GM18517 (cell line): ENCODE results near the gene MZT2A.
"Not testable (repeated sequence)": the region's sequence is repeated elsewhere in the genome, so short reads cannot be mapped to it uniquely, and the experiment has no call there.

Experiments
- ATAC-seq: cut with Tn5 transposase; IDR thresholded peaks from one replicate; pipeline ENCODE4 v1.9.1; 2021; ENCODE audit warnings: mild to moderate bottlenecking, moderate library complexity; ENCODE audit not compliant: unreplicated experiment

Gene MZT2A

DNA sequence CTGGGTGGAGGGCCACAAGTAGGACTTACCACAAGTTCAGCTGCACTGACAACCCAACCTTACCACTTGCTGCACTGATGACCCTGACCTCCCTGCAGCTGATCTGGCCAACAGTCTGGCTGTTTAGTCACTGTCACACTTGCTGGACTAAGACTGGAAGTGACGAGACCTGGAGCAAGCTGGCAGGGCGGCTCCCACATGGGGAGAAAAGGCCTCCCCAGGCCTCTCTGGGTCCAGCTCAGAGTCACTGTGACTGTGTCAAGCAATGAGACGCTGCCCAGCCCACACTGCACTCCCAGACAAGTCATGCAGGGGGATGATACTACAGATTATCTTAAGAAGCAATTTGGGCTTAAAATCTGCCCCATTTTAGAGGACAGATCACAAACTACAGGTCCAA is 21.3 kb downstream of the MZT2A start:
- ATAC-seq, result not testable (repeated sequence)

DNA sequence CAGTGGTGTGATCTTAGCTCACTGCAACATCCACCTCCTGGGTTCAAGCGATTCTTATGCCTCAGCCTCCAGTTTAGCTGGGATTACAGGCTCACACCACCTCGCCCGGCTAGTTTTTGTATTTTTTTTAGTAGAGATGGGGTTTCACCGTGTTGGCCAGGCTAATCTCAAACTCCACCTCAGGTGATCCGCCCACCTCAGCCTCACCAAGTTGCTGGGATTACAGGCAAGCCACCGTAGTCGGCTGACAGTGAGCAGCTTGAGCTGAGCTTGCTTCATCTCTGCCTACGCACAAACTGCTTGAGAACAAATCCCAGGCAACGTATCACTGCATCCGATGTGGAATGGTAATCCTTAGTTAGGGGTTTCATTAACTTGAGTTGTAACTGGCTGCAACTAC is 24.5 kb downstream of the MZT2A start:
- not testable (repeated sequence) for ATAC-seq

DNA sequence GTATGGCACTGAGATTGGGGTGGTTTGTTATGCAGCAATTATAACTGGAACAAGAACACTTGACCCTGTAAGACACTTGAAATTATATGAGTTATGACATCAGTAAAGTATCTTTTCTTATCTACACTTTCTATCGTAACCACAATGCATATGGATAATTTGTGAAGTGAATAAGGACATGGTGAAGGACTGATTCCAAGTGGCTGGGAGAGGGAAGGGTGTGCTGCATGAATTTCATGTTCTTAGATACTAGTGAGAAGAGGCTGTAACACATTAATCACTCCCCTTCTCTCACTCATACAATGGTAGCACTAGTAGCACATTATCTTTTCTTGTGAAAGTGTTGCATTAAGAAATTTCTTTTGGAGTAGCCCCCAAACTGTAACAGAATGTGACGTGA is 37.3 kb downstream of the MZT2A start:
- ATAC-seq, result not testable (repeated sequence)

DNA sequence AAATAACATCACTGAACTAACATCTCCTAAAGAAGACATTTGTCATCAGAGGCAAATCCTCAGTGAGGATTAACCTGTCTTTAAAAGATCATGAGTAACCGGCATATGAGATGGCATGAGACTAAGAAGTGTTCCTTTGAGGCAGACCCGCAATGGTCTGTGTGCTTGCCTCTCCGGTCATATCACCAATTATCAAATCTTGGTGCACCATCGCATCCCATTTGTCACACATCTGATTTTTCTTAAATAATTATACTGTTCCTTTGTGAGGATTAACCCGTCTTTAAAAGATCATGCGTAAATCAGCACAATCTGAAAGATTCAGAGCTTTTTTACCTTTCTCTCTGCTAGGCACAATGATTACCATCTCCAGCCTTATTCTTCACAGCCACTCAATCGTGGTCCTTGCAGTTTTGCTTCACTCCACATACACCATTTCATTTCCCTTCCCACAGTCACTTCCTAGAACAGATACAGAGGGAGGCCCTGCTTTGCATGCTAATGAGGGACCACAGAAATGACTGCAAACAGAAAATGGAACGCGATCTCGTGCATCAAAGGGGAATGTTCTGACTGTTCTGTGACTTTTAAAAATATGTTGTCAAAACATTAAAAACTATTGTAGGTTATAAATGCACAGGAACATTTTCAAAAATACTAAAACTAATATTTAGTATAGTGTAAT is 40.8 kb downstream of the MZT2A start:
- not testable (repeated sequence) for ATAC-seq

DNA sequence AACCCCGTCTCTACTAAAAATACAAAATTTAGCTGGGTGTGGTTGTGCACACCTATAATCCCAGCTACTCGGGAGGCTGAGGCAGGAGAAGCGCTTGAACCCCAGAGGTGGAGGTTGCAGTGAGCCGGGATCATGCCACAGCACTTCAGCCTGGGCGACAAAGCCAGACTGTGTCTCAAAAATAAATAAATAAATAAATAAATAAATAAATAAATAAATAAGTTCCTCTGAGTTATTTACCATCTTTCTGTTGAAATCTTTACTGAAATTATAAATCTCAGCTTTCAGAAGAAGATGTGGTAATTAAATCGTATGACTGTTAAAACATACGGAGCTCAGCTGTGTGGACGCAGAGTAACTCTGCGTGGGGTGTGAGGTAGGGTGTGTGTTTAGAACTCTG is 44.2 kb downstream of the MZT2A start:
- ATAC-seq, result not testable (repeated sequence)

DNA sequence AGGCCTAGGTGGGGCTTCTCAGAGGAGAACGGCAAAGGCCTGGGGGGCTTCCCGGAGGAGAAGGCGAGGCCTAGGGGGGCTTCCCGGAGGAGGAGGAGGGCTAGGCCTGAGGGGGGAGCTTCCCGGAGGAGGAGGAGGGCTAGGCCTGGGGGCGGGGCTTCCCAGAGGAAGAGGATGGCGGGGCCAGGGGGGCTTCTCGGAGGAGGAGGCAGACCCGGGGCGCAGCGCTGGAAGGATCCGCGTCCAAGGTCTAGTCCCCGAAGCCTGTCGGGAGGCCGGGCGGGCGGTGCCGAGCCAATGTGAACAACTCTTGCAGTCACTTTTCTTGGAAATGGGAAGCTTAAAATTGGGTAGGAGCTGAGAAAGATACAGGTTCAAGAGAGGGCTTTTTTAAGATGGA is 46.3 kb downstream of the MZT2A start:
- no peak for ATAC-seq

DNA sequence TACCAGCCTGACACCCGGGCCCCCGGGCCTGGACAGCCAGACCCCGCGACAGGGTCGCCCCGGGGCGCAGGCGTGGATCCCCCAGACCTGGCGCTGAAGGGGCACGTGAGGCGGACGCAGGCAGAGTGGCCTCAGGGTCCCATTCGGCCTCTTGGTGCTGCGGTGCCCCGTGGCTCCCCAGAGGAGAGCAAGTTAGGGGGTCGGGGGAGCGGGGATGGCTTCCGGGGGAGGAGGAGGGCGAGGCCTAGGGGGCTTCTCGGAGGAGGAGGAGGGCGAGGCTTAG is 46.7 kb downstream of the MZT2A start:
- not testable (repeated sequence) for ATAC-seq

DNA sequence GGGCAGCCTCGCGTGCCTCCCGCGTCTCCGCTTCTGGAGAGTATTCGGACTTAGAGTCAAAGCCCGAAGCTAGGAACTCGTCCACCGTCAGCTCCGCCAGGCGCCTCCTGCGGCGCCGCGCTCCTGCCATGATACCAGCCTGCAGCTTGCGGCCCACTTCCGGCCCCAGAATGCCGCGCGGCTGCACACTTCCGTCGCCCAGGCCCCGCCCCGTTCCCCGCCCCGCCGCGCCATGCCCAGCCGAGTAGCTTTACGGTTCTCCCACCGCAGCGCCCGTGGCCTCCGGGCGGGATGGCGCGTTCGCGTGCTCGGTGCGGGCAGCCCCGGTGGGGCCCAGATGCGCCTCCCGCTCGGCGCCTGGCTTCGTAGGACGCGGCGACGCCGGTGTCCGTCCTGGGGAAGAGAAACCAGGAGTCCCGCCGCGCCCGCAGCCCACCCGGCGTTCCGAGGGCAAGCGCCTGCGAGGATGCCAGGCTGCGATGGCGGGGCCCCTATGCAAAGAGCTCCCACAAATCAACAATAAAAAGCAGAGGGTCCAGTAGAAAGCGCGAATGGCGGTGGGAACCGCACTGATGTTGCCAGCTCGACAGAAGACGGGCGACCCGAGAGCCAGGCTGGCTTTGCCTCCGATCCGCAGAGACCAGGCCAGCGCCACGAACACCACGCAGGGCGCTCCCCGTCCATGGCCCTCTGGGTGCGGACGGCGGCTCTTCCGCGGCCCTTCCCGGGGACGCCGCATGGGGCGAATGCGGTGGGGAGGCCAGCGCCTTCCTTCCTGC is 47.3 kb downstream of the MZT2A start:
- ATAC-seq, result not testable (repeated sequence)

DNA sequence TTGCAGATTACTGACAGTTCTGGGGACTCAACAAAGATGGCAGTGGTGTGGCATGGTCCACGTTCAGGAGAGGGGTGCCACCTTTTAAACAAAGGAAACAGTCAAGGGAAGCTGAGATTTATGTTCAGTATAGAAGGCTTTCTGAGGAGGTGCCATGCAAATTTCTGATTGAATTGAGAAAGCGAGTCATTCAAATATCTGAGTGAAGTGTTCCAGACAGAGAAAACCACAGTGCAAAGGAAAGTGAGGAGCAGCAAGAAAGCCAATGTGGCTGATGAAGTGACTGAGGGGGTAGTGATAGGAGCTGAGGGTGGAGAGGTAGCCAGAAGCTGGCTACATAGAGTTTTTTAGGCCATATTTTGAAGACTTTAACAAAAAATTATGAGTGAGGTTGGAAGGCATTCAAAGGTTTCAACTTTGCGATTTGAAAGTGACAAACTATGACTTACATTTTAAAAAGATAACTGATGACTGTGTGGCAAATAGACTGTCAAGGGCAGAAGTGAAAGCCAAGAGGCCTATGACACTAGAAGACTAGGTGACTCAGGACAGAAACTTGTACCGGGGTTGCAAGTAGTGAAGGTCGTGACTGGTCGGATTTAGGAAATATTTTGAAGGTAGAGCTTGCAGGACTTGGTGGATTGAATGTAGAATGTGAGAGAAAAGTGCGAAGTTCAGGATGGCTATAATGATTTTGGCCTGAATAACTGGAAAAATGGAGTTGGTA is 51.3 kb downstream of the MZT2A start:
- not testable (repeated sequence) for ATAC-seq
